Activated B cell treated with CpG ODN at 0.5 μM for 24 hours (primary cell): ENCODE measurements around the gene ALKBH7. TPM values are rescaled to one million over a fixed set of nuclear protein-coding genes. Genes with fewer than 3 reads are reported as not detected.
"Not testable (repeated sequence)": the region's sequence is repeated elsewhere in the genome, so short reads cannot be mapped to it uniquely, and the experiment has no call there.

Experiments
- ATAC-seq: fragments of 200-7000 bp; cut with Tn5 transposase; one replicate; pipeline ENCODE4 v1.10.0; 2021; ENCODE audit warnings: low read depth, mild to moderate bottlenecking, moderate library complexity
- CTCF ChIA-PET: fragments of 350-600 bp; sonication (Branson Sonifier 250); formaldehyde crosslinking; loops from one replicate; lab custom pipeline; 2021; ENCODE audit warnings: antibody characterized with exemption; lab: Charles Lee
- POLR2A ChIA-PET: fragments of 350-600 bp; sonication (Branson Sonifier 250); formaldehyde crosslinking; loops from one replicate; lab custom pipeline; 2021; ENCODE audit warnings: antibody characterized with exemption; lab: Charles Lee
- DNase-seq: peaks from one replicate; pipeline ENCODE4 v3.0.0; 2022
- H3K27ac Mint-ChIP-seq: one replicate; pipeline ENCODE4 v1.8.0; 2020; ENCODE audit warnings: mixed read lengths
- H3K27me3 Mint-ChIP-seq: one replicate; pipeline ENCODE4 v1.8.0; 2021; ENCODE audit warnings: mixed read lengths
- H3K36me3 Mint-ChIP-seq: one replicate; pipeline ENCODE4 v1.8.0; 2021; ENCODE audit warnings: low read depth, mixed read lengths
- H3K4me1 Mint-ChIP-seq: one replicate; pipeline ENCODE4 v1.8.0; 2021; ENCODE audit warnings: mixed read lengths
- H3K4me3 Mint-ChIP-seq: one replicate; pipeline ENCODE4 v1.8.0; 2020; ENCODE audit warnings: mild to moderate bottlenecking, mixed read lengths
- H3K9me3 Mint-ChIP-seq: one replicate; pipeline ENCODE4 v1.8.0; 2020; ENCODE audit warnings: mixed read lengths
- intact Hi-C: fragments of 100-400 bp; cut with micrococcal nuclease; formaldehyde crosslinking; loops from one replicate; pipeline ENCODE4 v1.15.1; 2024
- total RNA-seq: library from RNA; stranded (reverse); gene quantifications from 2 replicates; pipeline ENCODE4 v1.2.3, GENCODE V29; 2022
- TF ChIP-seq, protein P1 (sequence below): fragments of 200-600 bp; IDR thresholded peaks from one replicate; pipeline ENCODE4 v1.8.0; 2022; ENCODE audit warnings: antibody characterized with exemption, mild to moderate bottlenecking

The ALKBH7 gene
- total RNA-seq, 1 donor from 2014 or later = 48.4 TPM

DNA sequence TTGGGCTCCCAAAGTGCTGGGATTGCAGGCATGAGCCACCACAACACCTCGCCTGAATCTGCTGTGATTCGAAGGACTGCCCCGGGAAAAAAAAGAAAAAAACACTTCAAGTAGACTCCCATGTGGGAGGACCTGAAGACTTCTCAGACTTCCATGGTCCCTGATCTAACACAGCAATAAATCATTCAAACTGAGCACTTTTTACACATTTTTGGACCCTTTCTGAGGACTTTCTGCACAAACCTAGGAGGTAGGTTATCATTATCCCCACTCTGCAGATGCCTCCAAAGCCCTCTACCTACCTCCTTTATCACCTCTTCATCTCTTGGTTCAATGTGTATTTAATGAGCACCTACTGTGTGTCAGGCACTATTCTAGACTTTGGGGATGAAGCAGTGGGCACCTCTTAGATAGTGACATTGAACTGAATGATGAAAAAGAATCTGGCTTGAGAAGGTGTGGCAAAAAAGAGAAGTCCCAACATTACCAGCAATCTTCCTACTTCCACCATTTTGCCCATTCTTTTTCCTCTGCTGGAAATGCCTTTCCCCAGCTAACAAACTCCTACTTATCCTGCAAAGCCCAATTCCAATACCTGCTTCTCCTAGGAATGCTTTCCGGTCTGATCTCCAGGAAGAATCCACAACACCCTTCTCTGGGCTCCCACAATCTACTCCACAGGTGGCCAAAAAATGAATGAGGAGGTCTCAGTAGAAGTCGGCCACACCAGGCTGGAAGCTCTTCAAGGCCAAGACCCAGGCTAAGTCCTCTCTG is 12.8 kb upstream of the ALKBH7 start:
- Mint-ChIP-seq H3K4me1 (peaks cover 11% of the 10 kb centered on the region), H3K27ac (no peak overlapping the region), H3K4me3 (no peak overlapping the region), H3K9me3 (no peaks in the 10 kb centered on the region), H3K36me3 (peaks cover 14% of the 10 kb centered on the region), H3K27me3 (no peaks in the 10 kb centered on the region)
- ChIA-PET CTCF (interaction anchor here (1.3 kb wide), 1 partner anchor 141 kb away, joined by 3 read pairs; no protein-coding TSS in a partner anchor), POLR2A (no interaction called here)
- DNase-seq (no peak), ATAC-seq (no peak)
- TF ChIP-seq, protein P1, sequence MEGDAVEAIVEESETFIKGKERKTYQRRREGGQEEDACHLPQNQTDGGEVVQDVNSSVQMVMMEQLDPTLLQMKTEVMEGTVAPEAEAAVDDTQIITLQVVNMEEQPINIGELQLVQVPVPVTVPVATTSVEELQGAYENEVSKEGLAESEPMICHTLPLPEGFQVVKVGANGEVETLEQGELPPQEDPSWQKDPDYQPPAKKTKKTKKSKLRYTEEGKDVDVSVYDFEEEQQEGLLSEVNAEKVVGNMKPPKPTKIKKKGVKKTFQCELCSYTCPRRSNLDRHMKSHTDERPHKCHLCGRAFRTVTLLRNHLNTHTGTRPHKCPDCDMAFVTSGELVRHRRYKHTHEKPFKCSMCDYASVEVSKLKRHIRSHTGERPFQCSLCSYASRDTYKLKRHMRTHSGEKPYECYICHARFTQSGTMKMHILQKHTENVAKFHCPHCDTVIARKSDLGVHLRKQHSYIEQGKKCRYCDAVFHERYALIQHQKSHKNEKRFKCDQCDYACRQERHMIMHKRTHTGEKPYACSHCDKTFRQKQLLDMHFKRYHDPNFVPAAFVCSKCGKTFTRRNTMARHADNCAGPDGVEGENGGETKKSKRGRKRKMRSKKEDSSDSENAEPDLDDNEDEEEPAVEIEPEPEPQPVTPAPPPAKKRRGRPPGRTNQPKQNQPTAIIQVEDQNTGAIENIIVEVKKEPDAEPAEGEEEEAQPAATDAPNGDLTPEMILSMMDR = no peak
- intact Hi-C loops = loop anchor here (5.0 kb wide), 2 partner anchors 77 to 228 kb away; no protein-coding TSS in a partner anchor

DNA sequence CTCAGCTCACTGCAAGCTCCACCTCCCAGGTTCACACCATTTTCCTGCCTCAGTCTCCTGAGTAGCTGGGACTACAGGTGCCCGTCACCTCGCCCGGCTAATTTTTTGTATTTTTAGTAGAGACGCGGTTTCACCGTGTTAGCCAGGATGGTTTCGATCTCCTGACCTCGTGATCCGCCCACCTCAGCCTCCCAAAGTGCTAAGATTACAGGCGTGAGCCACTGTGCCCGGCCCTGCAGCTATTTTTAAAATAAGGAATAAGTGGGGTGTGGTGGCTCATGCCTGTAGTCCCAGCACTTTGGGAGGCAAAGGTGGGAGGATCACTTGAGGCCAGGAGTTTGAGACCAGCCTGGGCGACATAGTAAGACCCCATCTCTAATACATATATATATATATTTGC is 12.1 kb upstream of the ALKBH7 start:
- ChIA-PET POLR2A (interaction anchor here (0.7 to 3.4 kb wide), 4 partner anchors 12 to 456 kb away, joined by 3 to 47 read pairs (median 6); partner anchors contain the start of genes ALKBH7 and KHSRP), CTCF (interaction anchor here (1.3 kb wide), 1 partner anchor 142 kb away, joined by 3 read pairs; no protein-coding TSS in a partner anchor)
- peaks cover 11% of the 10 kb centered on the region for H3K4me1 Mint-ChIP-seq
- not testable (repeated sequence) for H3K9me3 Mint-ChIP-seq, H3K27ac Mint-ChIP-seq, H3K27me3 Mint-ChIP-seq, ATAC-seq, DNase-seq
- peaks cover 20% of the 10 kb centered on the region for H3K36me3 Mint-ChIP-seq
- peak overlapping the region; percentile 58 for H3K4me3 Mint-ChIP-seq
- intact Hi-C loops = loop anchor here (5.0 kb wide), 2 partner anchors 78 to 227 kb away; no protein-coding TSS in a partner anchor

DNA sequence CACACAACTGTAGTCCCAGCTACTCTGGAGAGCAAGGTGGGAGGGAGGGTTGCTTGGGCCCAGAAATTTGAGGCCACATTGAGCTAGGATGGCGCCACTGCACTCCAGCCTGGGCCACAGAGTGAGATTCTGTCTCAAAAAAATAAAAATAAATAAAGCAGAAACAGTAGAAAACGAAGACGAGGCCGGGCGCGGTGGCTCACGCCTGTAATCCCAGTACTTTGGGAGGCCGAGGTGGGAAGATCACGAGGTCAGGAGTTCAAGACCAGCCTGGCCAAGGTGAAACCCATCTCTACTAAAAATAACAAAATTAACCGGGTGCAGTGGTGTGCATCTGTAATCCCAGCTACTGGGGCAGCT is 11.8 kb upstream of the ALKBH7 start:
- not testable (repeated sequence) for DNase-seq, H3K9me3 Mint-ChIP-seq, ATAC-seq, H3K27me3 Mint-ChIP-seq
- H3K36me3 Mint-ChIP-seq = peaks cover 23% of the 10 kb centered on the region
- H3K27ac Mint-ChIP-seq = peak overlapping the region; percentile 82
- H3K4me1 Mint-ChIP-seq = peaks cover 11% of the 10 kb centered on the region
- CTCF ChIA-PET = interaction anchor here (1.3 to 1.7 kb wide), 2 partner anchors 11 to 142 kb away, joined by 3 to 5 read pairs; partner anchors contain the start of gene ALKBH7
- peak overlapping the region; percentile 87 for H3K4me3 Mint-ChIP-seq
- POLR2A ChIA-PET = interaction anchor here (0.6 to 3.4 kb wide), 10 partner anchors 9 to 582 kb away, joined by 3 to 47 read pairs (median 4); partner anchors contain the start of genes ALKBH7, DENND1C and KHSRP
- intact Hi-C loops = loop anchor here (1.0 to 5.0 kb wide), 6 partner anchors 12 to 501 kb away; partner anchors contain the start of gene GTF2F1

DNA sequence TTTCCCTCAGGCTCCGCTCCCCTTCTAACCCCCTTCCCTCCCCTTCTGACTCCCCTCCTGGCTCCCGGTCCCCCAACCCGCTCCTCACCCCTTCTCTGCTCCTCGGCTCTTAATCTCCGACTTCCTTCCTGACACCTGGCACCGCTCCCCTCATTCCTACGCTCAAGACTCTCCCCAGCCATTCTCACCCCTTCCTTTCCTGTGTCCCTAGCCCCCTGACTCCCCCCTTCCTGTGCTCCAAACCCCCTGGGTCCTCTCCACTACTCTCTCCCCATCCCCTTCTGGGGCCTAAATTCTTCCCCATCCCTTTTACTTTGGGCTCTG is 10.6 kb upstream of the ALKBH7 start:
- Mint-ChIP-seq H3K27ac (peak overlapping the region; percentile 78), H3K27me3 (no peaks in the 10 kb centered on the region), H3K4me1 (peaks cover 11% of the 10 kb centered on the region), H3K4me3 (peak overlapping the region; percentile 87), H3K9me3 (no peaks in the 10 kb centered on the region), H3K36me3 (peaks cover 31% of the 10 kb centered on the region)
- TF ChIP-seq, protein P1 = no peak
- no peak for ATAC-seq
- no peak for DNase-seq
- ChIA-PET CTCF (interaction anchor here (1.7 kb wide), 1 partner anchor 10 kb away, joined by 5 read pairs; the partner anchor contains the start of gene ALKBH7), POLR2A (interaction anchor here (1.5 to 3.4 kb wide), 2 partner anchors 11 to 120 kb away, joined by 4 to 47 read pairs; partner anchors contain the start of genes ALKBH7 and DENND1C)
- intact Hi-C loops = loop anchor here (5.0 kb wide), 2 partner anchors 80 to 225 kb away; no protein-coding TSS in a partner anchor

DNA sequence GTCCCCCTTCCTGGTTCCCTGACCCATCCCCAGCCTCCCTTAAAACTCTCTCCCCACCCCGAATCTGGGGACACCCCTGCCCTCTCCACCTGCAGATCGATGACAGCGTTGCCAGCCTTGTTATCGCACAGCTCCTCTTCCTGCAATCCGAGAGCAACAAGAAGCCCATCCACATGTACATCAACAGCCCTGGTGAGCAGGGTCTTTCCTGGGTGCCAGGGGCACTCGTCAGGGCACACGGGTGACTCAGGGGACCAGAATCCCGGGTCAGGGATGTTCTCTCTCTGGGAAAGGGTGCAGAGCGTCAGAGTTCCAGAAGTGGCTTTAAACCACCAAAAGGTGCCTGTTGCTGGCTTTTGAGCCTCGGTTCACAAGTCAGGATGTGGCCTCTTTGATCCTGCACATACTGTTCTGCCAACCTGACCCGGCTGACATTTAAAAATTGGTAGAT is 10.2 kb upstream of the ALKBH7 start:
- ChIA-PET CTCF (interaction anchor here (1.7 kb wide), 1 partner anchor 10 kb away, joined by 5 read pairs; the partner anchor contains the start of gene ALKBH7), POLR2A (interaction anchor here (1.5 to 3.4 kb wide), 2 partner anchors 10 to 119 kb away, joined by 4 to 47 read pairs; partner anchors contain the start of genes ALKBH7 and DENND1C)
- H3K27me3 Mint-ChIP-seq = no peaks in the 10 kb centered on the region
- peak overlapping the region; percentile 78 for H3K27ac Mint-ChIP-seq
- intact Hi-C loops = loop anchor here (5.0 kb wide), 2 partner anchors 80 to 225 kb away; no protein-coding TSS in a partner anchor
- no peaks in the 10 kb centered on the region for H3K9me3 Mint-ChIP-seq
- H3K4me1 Mint-ChIP-seq = peaks cover 11% of the 10 kb centered on the region
- ATAC-seq = no peak
- DNase-seq = no peak
- TF ChIP-seq, protein P1 = no peak
- H3K4me3 Mint-ChIP-seq = peak overlapping the region; percentile 87
- H3K36me3 Mint-ChIP-seq = peaks cover 35% of the 10 kb centered on the region
